Osteoblast (primary cell): ENCODE results near the gene SLC12A7. TPM values are rescaled to one million over a fixed set of nuclear protein-coding genes. Genes with fewer than 3 reads are reported as not detected.

ENCODE experiments used
- DNase-seq: peaks from one replicate; pipeline ENCODE4 v3.0.0; 2011; ENCODE audit warnings: low spot score, mixed read lengths; ENCODE audit not compliant: insufficient read length; ENCODE audit errors: missing footprints
- H2AFZ ChIP-seq: 2 replicates; pipeline ENCODE4 v1.6.0; 2011; ENCODE audit warnings: mild to moderate bottlenecking, low read length
- H3K27ac ChIP-seq: 2 replicates; pipeline ENCODE4 v1.5.1; 2011; ENCODE audit warnings: mild to moderate bottlenecking, low read depth, low read length, moderate library complexity
- H3K27me3 ChIP-seq: 2 replicates; pipeline ENCODE4 v1.6.0; 2012; ENCODE audit warnings: mild to moderate bottlenecking, control low read depth, inconsistent platforms, low read length, moderate library complexity; ENCODE audit not compliant: insufficient read depth
- H3K36me3 ChIP-seq: 2 replicates; pipeline ENCODE4 v1.5.1; 2011; ENCODE audit warnings: mild to moderate bottlenecking, low read length, control low read depth, moderate library complexity; ENCODE audit not compliant: insufficient read depth
- H3K4me1 ChIP-seq: 2 replicates; pipeline ENCODE4 v1.5.1; 2011; ENCODE audit warnings: mild to moderate bottlenecking, low read length, control low read depth, moderate library complexity; ENCODE audit not compliant: insufficient read depth
- H3K4me2 ChIP-seq: 2 replicates; pipeline ENCODE4 v1.6.0; 2011; ENCODE audit warnings: mild to moderate bottlenecking, low read length; ENCODE audit not compliant: insufficient read depth
- H3K4me3 ChIP-seq: fragments of 200-600 bp; sonication (generic); 3 replicates; pipeline ENCODE4 v1.5.1; 2012; ENCODE audit warnings: mild to moderate bottlenecking, low read length, inconsistent platforms; ENCODE audit not compliant: insufficient read depth
- H3K79me2 ChIP-seq: 2 replicates; pipeline ENCODE4 v1.6.0; 2012; ENCODE audit warnings: mild to moderate bottlenecking, low read length, control low read depth, inconsistent platforms; ENCODE audit not compliant: insufficient read depth
- H3K9me3 ChIP-seq: 2 replicates; pipeline ENCODE4 v1.5.1; 2011; ENCODE audit warnings: low read depth, low read length, control low read depth
- H4K20me1 ChIP-seq: 2 replicates; pipeline ENCODE4 v1.6.0; 2012; ENCODE audit warnings: mild to moderate bottlenecking, low read length, control low read depth; ENCODE audit not compliant: insufficient read depth
- total RNA-seq: library from RNA; depleted of rRNA; stranded (reverse); fragments of >200 nt; gene quantifications from 2 replicates; pipeline ENCODE4 v1.2.3, GENCODE V29; 2012
- TF ChIP-seq, protein P1 (sequence below): IDR thresholded peaks from 2 replicates; pipeline ENCODE4 v1.5.1; 2011; ENCODE audit warnings: mild to moderate bottlenecking, low read depth, low read length, moderate library complexity; ENCODE audit errors: extremely low read depth

Gene SLC12A7
- total RNA-seq, 1 donor: 6.9 TPM

GRCh38 chr5:1069720-1070088 lies 42.2 kb downstream of the SLC12A7 start:
- H3K4me1 ChIP-seq: no peaks in the 10 kb centered on the region
- DNase-seq: peak; percentile 52
- TF ChIP-seq, protein P1, sequence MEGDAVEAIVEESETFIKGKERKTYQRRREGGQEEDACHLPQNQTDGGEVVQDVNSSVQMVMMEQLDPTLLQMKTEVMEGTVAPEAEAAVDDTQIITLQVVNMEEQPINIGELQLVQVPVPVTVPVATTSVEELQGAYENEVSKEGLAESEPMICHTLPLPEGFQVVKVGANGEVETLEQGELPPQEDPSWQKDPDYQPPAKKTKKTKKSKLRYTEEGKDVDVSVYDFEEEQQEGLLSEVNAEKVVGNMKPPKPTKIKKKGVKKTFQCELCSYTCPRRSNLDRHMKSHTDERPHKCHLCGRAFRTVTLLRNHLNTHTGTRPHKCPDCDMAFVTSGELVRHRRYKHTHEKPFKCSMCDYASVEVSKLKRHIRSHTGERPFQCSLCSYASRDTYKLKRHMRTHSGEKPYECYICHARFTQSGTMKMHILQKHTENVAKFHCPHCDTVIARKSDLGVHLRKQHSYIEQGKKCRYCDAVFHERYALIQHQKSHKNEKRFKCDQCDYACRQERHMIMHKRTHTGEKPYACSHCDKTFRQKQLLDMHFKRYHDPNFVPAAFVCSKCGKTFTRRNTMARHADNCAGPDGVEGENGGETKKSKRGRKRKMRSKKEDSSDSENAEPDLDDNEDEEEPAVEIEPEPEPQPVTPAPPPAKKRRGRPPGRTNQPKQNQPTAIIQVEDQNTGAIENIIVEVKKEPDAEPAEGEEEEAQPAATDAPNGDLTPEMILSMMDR: no peak

GRCh38 chr5:1068895-1069719 lies 42.8 kb downstream of the SLC12A7 start:
- no peak overlapping the region for H2AFZ ChIP-seq
- no peak overlapping the region for H3K27ac ChIP-seq
- H4K20me1 ChIP-seq: no peaks in the 10 kb centered on the region
- no peaks in the 10 kb centered on the region for H3K36me3 ChIP-seq
- H3K4me1 ChIP-seq: no peaks in the 10 kb centered on the region
- no peak overlapping the region for H3K4me3 ChIP-seq
- no peaks in the 10 kb centered on the region for H3K79me2 ChIP-seq
- TF ChIP-seq, protein P1: no peak
- H3K4me2 ChIP-seq: no peak overlapping the region
- peak; percentile 70 for DNase-seq
- no peaks in the 10 kb centered on the region for H3K27me3 ChIP-seq
- no peaks in the 10 kb centered on the region for H3K9me3 ChIP-seq

More at GRCh38 chr5:1069720-1070088, 42.2 kb downstream of the SLC12A7 start:
- no peak overlapping the region for H3K27ac ChIP-seq
- no peaks in the 10 kb centered on the region for H3K27me3 ChIP-seq
- H2AFZ ChIP-seq: no peak overlapping the region
- no peaks in the 10 kb centered on the region for H4K20me1 ChIP-seq
- no peaks in the 10 kb centered on the region for H3K79me2 ChIP-seq
- H3K36me3 ChIP-seq: no peaks in the 10 kb centered on the region
- H3K4me2 ChIP-seq: no peak overlapping the region
- no peak overlapping the region for H3K4me3 ChIP-seq
- H3K9me3 ChIP-seq: no peaks in the 10 kb centered on the region

- no peak overlapping the region for H2AFZ ChIP-seq
- H4K20me1 ChIP-seq: no peaks in the 10 kb centered on the region
- no peaks in the 10 kb centered on the region for H3K79me2 ChIP-seq
- H3K27me3 ChIP-seq: no peaks in the 10 kb centered on the region
- no peak overlapping the region for H3K4me3 ChIP-seq
- no peaks in the 10 kb centered on the region for H3K36me3 ChIP-seq
- peak; percentile 80 for DNase-seq
- no peaks in the 10 kb centered on the region for H3K9me3 ChIP-seq
- TF ChIP-seq, protein P1: no peak
- H3K27ac ChIP-seq: no peak overlapping the region
- no peaks in the 10 kb centered on the region for H3K4me1 ChIP-seq
- H3K4me2 ChIP-seq: no peak overlapping the region
These were observed 43.5 kb downstream of the SLC12A7 start for GRCh38 chr5:1068204-1068894.
